DMS153 treated with DMSO at 0.1 percent for 48 hours (cell line): Measurements from ENCODE around the gene INVS.
"Not testable (repeated sequence)": the region's sequence is repeated elsewhere in the genome, so short reads cannot be mapped to it uniquely, and the experiment has no call there.

Experiments
- DNase-seq: peaks from one replicate; lab custom pipeline; 2025; ENCODE audit not compliant: unreplicated experiment; lab: John Stamatoyannopoulos, UW

INVS gene

GRCh38 chr9:100117316-100117715, 18.3 kb downstream of the INVS start:
- DNase-seq, result no peak

GRCh38 chr9:100120286-100120685, 21.2 kb downstream of the INVS start:
- no peak for DNase-seq

GRCh38 chr9:100125236-100125635, 26.2 kb downstream of the INVS start:
- DNase-seq, result no peak

- DNase-seq, result no peak
Observed at GRCh38 chr9:100125910-100126309, 26.9 kb downstream of the INVS start.

- DNase-seq, result no peak
Observed at GRCh38 chr9:100126423-100126822, 27.4 kb downstream of the INVS start.

GRCh38 chr9:100129772-100130171, 30.7 kb downstream of the INVS start:
- DNase-seq, result no peak

GRCh38 chr9:100131216-100131615, 32.2 kb downstream of the INVS start:
- DNase-seq, result no peak

GRCh38 chr9:100131875-100132430, 32.9 kb downstream of the INVS start:
- no peak for DNase-seq

- no peak for DNase-seq
Observed at GRCh38 chr9:100134731-100135130, 35.7 kb downstream of the INVS start.

- DNase-seq, result not testable (repeated sequence)
Observed at GRCh38 chr9:100136799-100137198, 37.8 kb downstream of the INVS start.

GRCh38 chr9:100140303-100140702, 41.3 kb downstream of the INVS start:
- DNase-seq, result not testable (repeated sequence)

GRCh38 chr9:100141862-100142261, 42.8 kb downstream of the INVS start:
- DNase-seq, result not testable (repeated sequence)

GRCh38 chr9:100145167-100145934, 46.3 kb downstream of the INVS start:
- not testable (repeated sequence) for DNase-seq

- not testable (repeated sequence) for DNase-seq
Observed at GRCh38 chr9:100145976-100146375, 46.9 kb downstream of the INVS start.

- no peak for DNase-seq
Observed at GRCh38 chr9:100150214-100150613, 51.2 kb downstream of the INVS start.

- DNase-seq, result no peak
Observed at GRCh38 chr9:100160021-100160420, 61.0 kb downstream of the INVS start.

GRCh38 chr9:100167176-100167575, 68.1 kb downstream of the INVS start:
- DNase-seq, result no peak

- no peak for DNase-seq
Observed at GRCh38 chr9:100167915-100168654, 69.0 kb downstream of the INVS start.

GRCh38 chr9:100170085-100170484, 71.0 kb downstream of the INVS start:
- DNase-seq, result no peak

- DNase-seq, result no peak
Observed at GRCh38 chr9:100170556-100170955, 71.5 kb downstream of the INVS start.

GRCh38 chr9:100186356-100186755, 87.3 kb downstream of the INVS start:
- no peak for DNase-seq

- no peak for DNase-seq
Observed at GRCh38 chr9:100190339-100190738, 91.3 kb downstream of the INVS start.
